SK-N-SH (cell line): ENCODE measurements around the gene FERMT2.

Experiments used
- FOXJ3 ChIP-seq: sonication (generic); formaldehyde crosslinking; IDR thresholded peaks from 2 replicates; pipeline ENCODE4 v1.5.1; 2020; ENCODE audit warnings: mild to moderate bottlenecking, missing genetic modification reagents
- GATA2 ChIP-seq: sonication (generic); formaldehyde crosslinking; IDR thresholded peaks from 2 replicates; pipeline ENCODE4 v1.5.0; 2020; ENCODE audit warnings: mild to moderate bottlenecking, missing genetic modification reagents
- POLR2AphosphoS5 ChIP-seq: IDR thresholded peaks from 2 replicates; pipeline ENCODE4 v1.6.1; 2012; ENCODE audit warnings: low read depth, low read length
- RCOR1 ChIP-seq: fragments of 150-350 bp; IDR thresholded peaks from 2 replicates; pipeline ENCODE4 v1.6.1; 2017; ENCODE audit warnings: antibody characterized with exemption, low read length

GRCh38 chr14:52988139-52988538 is 37.3 kb upstream of the FERMT2 start:
- TF ChIP-seq POLR2AphosphoS5 (no peak), FOXJ3 (no peak), RCOR1 (no peak), GATA2 (no peak)
